Measurements from ENCODE around the gene SPTLC1. TPM values are rescaled to one million over a fixed set of nuclear protein-coding genes. Genes with fewer than 3 reads are reported as not detected.
"Not testable (repeated sequence)": the region's sequence is repeated elsewhere in the genome, so short reads cannot be mapped to it uniquely, and the experiment has no call there.

The SPTLC1 gene
- total RNA-seq, 6 experiments from 2014 or later: 12.4 to 25.3 (median 19.3) TPM

DNA sequence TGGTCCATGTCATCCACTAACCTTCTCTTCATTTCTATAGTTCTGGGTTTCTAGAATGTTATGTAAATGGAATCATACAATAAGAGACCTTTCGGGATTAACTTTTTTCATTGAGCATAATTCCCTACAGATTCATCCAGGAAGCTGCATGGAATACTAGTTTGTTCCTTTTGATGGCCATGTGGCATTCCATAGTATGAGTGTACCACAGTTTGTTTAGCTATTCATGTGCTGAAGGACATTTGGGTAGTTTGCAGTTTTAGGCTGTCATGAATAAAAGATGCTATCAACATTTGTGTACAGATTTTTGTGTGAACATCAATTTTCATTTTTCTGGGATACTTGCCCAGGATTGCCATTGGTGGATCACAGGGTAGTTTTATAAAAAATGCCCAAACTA is 6.8 kb upstream of the SPTLC1 start:
- Histone ChIP-seq H3K27ac (no peak overlapping the region), H3K9me3 (no peaks in the 10 kb centered on the region), H3K27me3 (no peaks in the 10 kb centered on the region), H3K36me3 (no peaks in the 10 kb centered on the region), H3K4me3 (no peak overlapping the region), H3K4me1 (no peaks in the 10 kb centered on the region)
- ATAC-seq (no peak), DNase-seq (no peak)
- TF ChIP-seq, protein P1, sequence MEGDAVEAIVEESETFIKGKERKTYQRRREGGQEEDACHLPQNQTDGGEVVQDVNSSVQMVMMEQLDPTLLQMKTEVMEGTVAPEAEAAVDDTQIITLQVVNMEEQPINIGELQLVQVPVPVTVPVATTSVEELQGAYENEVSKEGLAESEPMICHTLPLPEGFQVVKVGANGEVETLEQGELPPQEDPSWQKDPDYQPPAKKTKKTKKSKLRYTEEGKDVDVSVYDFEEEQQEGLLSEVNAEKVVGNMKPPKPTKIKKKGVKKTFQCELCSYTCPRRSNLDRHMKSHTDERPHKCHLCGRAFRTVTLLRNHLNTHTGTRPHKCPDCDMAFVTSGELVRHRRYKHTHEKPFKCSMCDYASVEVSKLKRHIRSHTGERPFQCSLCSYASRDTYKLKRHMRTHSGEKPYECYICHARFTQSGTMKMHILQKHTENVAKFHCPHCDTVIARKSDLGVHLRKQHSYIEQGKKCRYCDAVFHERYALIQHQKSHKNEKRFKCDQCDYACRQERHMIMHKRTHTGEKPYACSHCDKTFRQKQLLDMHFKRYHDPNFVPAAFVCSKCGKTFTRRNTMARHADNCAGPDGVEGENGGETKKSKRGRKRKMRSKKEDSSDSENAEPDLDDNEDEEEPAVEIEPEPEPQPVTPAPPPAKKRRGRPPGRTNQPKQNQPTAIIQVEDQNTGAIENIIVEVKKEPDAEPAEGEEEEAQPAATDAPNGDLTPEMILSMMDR (IDR thresholded peaks at IDR 0.05): no peak
- no peak for TF ChIP-seq POLR2A (IDR thresholded peaks at IDR 0.05)
- intact Hi-C loops (cut with DNase I): no loop called here
- 78% methylated on average over 1 of the region's 1 CpG for WGBS (ENCODE audit: insufficient coverage, low coverage, low lambda C conversion rate, missing lambda C conversion rate)

DNA sequence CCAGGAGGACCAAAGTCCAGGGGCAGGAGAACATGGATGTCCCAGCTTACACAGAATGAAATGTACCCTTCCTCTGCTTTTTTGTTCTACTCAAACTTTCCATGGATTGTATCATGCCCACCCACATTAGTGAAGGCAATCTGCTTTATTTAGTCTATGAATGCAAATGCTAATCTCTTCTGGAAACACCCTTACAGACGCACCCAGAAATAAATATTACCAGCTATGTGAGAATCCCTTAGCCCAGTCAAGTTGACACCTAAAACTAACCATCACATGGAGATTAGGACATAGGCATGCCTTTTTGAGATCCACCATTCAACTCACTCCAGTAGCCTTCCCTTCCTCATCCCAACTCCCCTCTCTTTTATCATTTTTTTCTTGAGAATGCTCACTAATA is 6.1 kb upstream of the SPTLC1 start:
- TF ChIP-seq POLR2A (IDR thresholded peaks at IDR 0.05): no peak
- TF ChIP-seq, protein P1 (IDR thresholded peaks at IDR 0.05): no peak
- H3K9me3 ChIP-seq: no peaks in the 10 kb centered on the region
- H3K27me3 ChIP-seq: no peaks in the 10 kb centered on the region
- ATAC-seq (no peak), DNase-seq (no peak)
- no peaks in the 10 kb centered on the region for H3K36me3 ChIP-seq
- intact Hi-C loops (cut with DNase I): no loop called here
- WGBS (ENCODE audit: insufficient coverage, low coverage, low lambda C conversion rate, missing lambda C conversion rate): 64% methylated on average over 1 of the region's 1 CpG
- no peak overlapping the region for H3K4me3 ChIP-seq
- H3K27ac ChIP-seq: no peak overlapping the region
- H3K4me1 ChIP-seq: no peaks in the 10 kb centered on the region

DNA sequence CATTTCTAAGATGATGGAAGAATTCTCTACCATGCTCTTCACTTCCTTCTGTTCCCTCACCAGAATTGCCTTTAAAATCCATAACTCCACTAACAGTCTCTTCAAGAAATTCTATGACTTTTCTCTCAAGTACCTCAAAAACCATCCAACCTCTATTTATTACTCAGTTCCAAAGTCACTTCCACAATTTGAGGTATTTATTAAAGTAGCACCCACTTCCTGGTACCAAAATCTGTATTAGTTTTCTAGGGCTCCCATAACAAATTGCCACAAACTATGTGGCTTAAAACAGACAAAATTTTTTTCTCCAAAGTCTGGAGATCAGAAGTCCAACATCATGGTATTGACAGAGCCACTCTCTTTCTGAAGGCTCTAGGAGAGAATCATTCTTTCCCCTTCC is 4.9 kb upstream of the SPTLC1 start:
- Histone ChIP-seq H3K4me3 (no peak overlapping the region), H3K27me3 (no peaks in the 10 kb centered on the region), H3K36me3 (no peaks in the 10 kb centered on the region), H3K4me1 (no peaks in the 10 kb centered on the region), H3K9me3 (no peaks in the 10 kb centered on the region), H3K27ac (no peak overlapping the region)
- intact Hi-C loops (cut with DNase I): no loop called here
- no peak for DNase-seq
- no peak for ATAC-seq
- TF ChIP-seq POLR2A (IDR thresholded peaks at IDR 0.05): no peak
- TF ChIP-seq, protein P1 (IDR thresholded peaks at IDR 0.05): no peak

DNA sequence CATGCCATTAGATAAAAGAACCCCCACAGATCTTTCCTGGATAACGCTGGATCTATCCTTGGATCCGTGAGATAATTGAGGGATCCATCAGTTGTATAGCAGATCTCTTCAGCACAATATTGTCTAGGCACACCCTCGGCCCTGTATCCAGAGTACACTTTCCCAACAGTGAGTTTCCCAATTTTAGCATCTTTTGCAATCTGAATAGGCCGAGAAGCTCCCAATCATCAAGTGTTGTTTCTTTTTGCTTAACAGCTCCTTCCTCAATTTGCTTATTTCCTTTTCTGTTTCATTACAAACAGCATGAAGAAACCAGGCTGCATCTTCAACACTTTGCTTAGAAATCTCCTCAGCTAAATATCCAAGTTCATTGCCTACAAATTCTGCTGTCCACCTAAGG is 4.4 kb upstream of the SPTLC1 start:
- 63% methylated on average over 4 of the region's 4 CpGs for WGBS (ENCODE audit: insufficient coverage, low coverage, low lambda C conversion rate, missing lambda C conversion rate)
- Histone ChIP-seq H3K27ac (no peak overlapping the region), H3K9me3 (no peaks in the 10 kb centered on the region), H3K36me3 (no peaks in the 10 kb centered on the region), H3K4me3 (no peak overlapping the region), H3K4me1 (no peaks in the 10 kb centered on the region), H3K27me3 (no peaks in the 10 kb centered on the region)
- DNase-seq: no peak
- TF ChIP-seq, protein P1 (IDR thresholded peaks at IDR 0.05): no peak
- TF ChIP-seq POLR2A (IDR thresholded peaks at IDR 0.05): no peak
- intact Hi-C loops (cut with DNase I): no loop called here
- ATAC-seq: no peak

DNA sequence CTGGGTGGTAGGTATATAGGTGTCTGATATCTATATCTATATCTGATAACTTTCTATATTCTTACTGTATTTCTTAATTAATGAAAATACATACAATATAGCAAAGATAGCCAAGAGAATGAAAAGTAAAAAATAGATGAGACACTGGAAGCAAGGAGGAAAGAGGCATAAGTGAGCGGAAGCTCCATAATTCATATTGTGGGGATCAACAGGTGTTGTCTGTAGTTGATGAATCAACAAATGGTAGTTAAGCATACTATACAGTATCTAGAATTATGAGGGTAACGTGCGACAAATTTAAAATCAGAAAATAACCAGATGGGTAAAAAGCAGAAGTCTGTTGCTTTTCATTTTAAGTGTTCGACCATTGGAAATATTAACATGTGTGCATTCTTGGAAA is 7.1 kb downstream of the SPTLC1 start:
- Histone ChIP-seq H3K4me1 (no peaks in the 10 kb centered on the region), H3K4me3 (no peak overlapping the region), H3K9me3 (no peaks in the 10 kb centered on the region), H3K27me3 (no peaks in the 10 kb centered on the region), H3K36me3 (peaks cover 0 to 37% (median 2%) of the 10 kb centered on the region in 4 donors), H3K27ac (no peak overlapping the region)
- intact Hi-C loops (cut with DNase I): no loop called here
- ATAC-seq (no peak), DNase-seq (no peak)
- no peak for TF ChIP-seq POLR2A (IDR thresholded peaks at IDR 0.05)
- TF ChIP-seq, protein P1 (IDR thresholded peaks at IDR 0.05): no peak
- WGBS (ENCODE audit: insufficient coverage, low coverage, low lambda C conversion rate, missing lambda C conversion rate): 94% methylated on average over 4 of the region's 4 CpGs

DNA sequence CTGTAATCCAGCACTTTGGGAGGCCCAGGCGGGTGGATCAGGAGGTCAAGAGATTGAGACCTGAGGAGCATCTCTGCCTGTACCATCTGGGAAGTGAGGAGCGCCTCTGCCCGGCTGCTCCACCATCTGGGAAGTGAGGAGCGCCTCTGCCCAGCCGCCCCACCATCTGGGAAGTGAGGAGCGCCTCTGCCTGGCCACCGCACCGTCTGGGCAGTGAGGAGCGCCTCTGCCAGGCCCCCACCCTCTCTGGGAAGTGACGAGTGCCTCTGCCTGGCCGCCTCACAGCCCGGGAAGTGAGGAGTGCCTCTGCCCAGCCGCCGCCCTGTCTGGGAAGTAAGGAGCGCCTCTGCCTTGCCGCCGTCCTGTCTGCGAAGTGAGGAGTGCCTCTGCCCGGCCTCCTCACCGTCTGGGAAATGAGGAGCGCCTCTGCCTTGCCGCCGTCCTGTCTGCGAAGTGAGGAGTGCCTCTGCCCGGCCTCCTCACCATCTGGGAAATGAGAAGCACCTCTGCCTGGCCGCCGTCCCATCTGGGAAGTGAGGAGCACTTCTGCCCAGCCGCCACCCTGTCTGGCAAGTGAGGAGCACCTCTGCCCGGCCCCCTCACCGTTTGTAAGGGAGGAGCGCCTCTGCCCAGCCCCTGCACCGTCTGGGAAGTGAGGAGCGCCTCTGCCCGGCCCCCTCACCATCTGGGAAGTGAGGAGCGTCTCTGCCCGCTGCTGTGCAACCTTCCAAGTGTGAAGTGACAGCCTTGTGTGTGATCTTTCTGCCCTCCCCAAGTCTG is 9.6 kb downstream of the SPTLC1 start:
- DNase-seq; intact Hi-C loops (cut with DNase I); H3K4me3 ChIP-seq; H3K27me3 ChIP-seq; H3K4me1 ChIP-seq; ATAC-seq; H3K9me3 ChIP-seq; H3K27ac ChIP-seq: not testable (repeated sequence)
- H3K36me3 ChIP-seq: peaks cover 0 to 20% (median 2%) of the 10 kb centered on the region in 4 donors
- 80% methylated on average over 1 of the region's 36 CpGs for WGBS (ENCODE audit: insufficient coverage, low coverage, low lambda C conversion rate, missing lambda C conversion rate)

DNA sequence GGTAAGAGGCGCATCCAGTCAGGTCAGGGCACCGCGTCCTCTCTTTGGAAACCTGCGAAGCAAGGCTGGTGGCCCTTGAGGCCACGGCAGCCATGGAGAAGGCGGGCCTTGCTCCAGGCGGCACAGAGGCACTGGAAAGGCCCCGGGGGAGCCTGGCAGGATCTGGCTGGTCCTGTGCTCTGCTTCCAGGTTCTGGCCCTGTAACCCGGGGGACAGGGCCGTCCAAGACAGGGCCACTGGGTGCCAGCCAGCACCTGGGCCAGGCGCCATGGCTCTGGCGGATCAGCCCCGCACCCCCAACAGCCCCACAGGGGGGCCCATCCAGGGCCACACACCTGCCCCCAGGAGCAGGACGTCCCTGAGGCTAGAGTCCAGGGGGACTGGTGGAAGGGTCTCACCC is 11.6 kb downstream of the SPTLC1 start:
- no CpG with 5 or more reads among the region's 14 CpGs for WGBS (ENCODE audit: insufficient coverage, low coverage, low lambda C conversion rate, missing lambda C conversion rate)
- H3K4me3 ChIP-seq; DNase-seq; intact Hi-C loops (cut with DNase I); H3K9me3 ChIP-seq; H3K4me1 ChIP-seq; H3K27me3 ChIP-seq; ATAC-seq; H3K27ac ChIP-seq: not testable (repeated sequence)
- H3K36me3 ChIP-seq: peaks cover 0 to 11% (median 2%) of the 10 kb centered on the region in 4 donors
